Epithelial cell of proximal tubule (primary cell): Measurements from ENCODE around the gene FCHO1. TPM values are rescaled to one million over a fixed set of nuclear protein-coding genes. Genes with fewer than 3 reads are reported as not detected.
A peak's percentile ranks its signal among the peaks of the same experiment; 100 is the strongest.
"Not testable (repeated sequence)": the region's sequence is repeated elsewhere in the genome, so short reads cannot be mapped to it uniquely, and the experiment has no call there.

Experiments used
- DNase-seq: peaks from one replicate; pipeline ENCODE4 v3.0.0-alpha.2; 2011; ENCODE audit warnings: low read depth
- H3K4me3 ChIP-seq: 2 replicates; pipeline ENCODE4 v1.5.1; 2011; ENCODE audit warnings: low read depth, mild to moderate bottlenecking, low read length
- total RNA-seq: library from RNA; depleted of rRNA; stranded (reverse); fragments of >200 nt; gene quantifications from 2 replicates; pipeline ENCODE4 v1.2.3, GENCODE V29; 2015
- TF ChIP-seq, protein P1 (sequence below): conservative IDR thresholded peaks from 2 replicates; pipeline ENCODE4 v1.5.1; 2012; ENCODE audit warnings: low read depth, mild to moderate bottlenecking, low read length

Gene FCHO1
- total RNA-seq, 1 donor from 2014 or later: 18.0 TPM

DNA sequence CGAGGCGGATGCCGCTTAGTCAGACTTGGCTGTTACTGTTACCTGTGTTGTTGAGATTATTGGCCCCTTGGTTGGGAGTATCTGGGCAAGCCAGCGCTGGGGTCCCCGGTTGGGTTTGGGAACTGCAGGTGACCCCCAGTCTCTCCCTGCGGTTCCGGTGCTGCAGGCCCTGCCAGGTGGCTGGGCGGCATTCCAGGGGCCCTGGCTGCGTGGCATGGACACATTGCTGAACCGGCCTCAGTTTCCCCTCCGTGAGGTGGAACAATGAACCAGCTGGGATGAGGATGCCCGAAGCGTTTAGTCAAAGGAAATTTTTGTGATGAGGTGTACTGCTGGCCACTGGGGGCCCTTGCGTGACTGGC, 44.2 kb downstream of the FCHO1 start:
- TF ChIP-seq, protein P1, sequence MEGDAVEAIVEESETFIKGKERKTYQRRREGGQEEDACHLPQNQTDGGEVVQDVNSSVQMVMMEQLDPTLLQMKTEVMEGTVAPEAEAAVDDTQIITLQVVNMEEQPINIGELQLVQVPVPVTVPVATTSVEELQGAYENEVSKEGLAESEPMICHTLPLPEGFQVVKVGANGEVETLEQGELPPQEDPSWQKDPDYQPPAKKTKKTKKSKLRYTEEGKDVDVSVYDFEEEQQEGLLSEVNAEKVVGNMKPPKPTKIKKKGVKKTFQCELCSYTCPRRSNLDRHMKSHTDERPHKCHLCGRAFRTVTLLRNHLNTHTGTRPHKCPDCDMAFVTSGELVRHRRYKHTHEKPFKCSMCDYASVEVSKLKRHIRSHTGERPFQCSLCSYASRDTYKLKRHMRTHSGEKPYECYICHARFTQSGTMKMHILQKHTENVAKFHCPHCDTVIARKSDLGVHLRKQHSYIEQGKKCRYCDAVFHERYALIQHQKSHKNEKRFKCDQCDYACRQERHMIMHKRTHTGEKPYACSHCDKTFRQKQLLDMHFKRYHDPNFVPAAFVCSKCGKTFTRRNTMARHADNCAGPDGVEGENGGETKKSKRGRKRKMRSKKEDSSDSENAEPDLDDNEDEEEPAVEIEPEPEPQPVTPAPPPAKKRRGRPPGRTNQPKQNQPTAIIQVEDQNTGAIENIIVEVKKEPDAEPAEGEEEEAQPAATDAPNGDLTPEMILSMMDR: no peak
- peak overlapping the region; percentile 58 for H3K4me3 ChIP-seq
- no peak for DNase-seq

DNA sequence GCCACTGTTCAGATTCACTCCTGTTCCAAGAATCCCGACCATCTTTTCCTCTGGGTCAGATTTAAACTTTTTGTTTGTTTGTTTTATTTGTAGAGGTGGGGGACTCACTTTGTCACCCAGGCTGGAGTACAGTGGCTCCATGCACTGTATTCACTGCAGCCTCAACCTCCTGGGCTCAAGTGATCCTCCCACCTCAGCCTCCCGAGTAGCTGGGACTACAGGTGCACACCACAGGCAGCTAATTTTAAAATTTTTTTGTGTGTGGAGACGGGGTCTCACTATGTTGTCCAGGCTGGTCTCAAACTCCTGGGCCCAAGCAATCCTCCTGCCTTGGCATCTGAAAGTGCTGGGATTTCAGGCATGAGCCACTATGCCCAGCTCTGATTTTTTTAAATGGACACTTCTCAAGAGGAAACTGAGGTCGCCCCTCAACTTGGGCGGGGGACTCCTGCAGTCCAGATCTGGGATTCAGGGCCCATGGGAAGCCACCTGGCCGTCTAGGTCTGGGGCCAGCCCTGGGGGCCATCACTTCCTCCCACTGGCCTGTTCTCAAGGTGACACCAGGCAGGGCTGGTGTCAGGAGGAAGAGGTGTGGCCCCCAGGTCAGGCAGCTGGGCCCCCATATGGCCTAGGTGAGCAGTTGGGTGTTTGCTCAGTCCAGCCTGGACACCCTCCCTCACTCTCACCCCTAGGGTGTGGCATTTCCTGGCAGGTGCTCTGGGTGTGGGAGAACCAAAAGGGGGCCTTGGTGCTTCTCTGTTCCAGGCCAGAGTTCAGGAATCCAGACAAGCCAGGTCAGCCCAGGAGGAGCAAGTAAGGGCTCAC, 44.9 kb downstream of the FCHO1 start:
- DNase-seq: no peak
- H3K4me3 ChIP-seq: no peak overlapping the region
- TF ChIP-seq, protein P1: no peak

DNA sequence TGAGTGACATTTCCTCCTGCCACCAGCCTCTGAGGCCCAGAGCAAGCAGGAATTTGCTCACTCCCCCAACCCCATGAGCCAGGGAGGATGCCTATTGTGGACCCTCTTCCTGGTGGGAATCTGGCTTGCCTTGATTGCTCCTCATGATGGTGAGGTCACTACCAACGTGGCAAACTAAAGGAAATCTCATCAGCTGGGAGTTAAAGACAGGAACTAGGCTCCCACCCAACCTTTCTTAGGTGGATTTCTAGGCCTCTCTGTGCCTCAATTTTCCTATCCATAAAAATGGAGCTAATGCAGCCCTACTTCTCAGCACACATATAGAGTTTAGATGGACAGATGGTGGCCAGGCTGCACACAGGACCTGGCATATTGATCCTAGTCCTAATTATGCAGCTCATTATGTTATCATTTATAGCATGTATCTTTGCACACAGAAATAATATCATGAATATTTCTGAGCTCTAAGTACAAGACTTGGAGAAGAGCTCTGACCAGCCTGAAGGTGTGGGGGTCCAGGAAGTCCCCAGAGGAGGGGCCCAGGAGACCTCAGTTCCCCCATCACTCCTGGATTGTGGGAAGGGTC, 45.7 kb downstream of the FCHO1 start:
- TF ChIP-seq, protein P1: no peak
- no peak for DNase-seq
- H3K4me3 ChIP-seq: no peak overlapping the region

DNA sequence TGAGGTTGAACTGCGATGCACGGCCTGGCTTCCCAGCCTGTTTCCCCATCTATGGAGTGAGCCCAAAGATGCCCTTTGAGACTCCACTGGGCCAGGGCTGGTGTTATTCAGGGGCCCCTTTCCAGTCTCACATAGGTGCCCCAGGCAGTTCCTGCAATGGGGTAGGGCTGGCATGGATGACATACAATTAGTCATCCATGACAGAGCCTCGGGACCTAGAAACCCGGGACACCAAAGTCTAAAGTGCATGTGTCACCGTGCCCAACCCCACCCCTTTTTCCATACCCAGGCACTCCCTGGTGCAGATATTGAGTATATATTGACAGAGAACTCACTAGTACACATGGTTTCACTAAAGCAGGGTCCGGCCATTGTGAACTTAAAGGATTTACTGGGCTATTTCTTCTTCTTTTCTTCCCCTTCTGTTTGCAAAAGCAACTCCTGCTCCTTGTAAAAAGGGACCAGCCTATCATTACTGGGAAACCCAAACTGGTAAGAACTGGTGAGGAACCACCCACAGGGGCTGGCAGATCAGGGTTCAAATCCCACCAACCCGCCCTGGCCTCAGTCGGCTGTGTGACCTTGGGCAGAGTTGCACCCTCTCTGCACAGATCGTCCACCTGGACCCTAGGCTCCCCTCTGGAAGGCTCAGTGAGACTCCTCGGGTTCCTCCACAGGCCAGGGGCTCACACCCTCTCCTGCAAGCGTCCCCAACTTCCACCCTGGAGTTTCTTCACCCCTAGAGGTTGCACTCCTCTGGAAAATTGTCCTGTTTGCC, 46.3 kb downstream of the FCHO1 start:
- DNase-seq: no peak
- no peak overlapping the region for H3K4me3 ChIP-seq
- TF ChIP-seq, protein P1: no peak

DNA sequence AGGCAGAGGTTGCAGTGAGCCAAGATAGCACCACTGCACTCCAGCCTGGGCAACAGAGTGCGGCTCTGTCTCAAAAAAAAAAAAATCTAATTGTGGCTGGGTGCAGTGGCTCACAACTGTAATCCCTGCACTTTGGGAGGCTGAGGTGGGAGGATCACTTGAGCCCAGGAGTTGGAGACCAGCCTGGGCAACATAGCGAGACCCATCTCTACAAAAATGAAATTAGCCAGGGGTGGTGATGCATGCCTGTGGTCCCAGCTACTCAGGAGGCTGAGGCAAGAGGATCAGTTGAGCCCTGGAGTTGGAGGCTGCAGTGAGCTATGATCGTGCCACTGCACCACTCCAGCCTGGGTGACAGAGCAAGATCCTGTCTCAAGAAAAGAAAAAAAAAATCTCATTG, 47.3 kb downstream of the FCHO1 start:
- not testable (repeated sequence) for H3K4me3 ChIP-seq, DNase-seq

DNA sequence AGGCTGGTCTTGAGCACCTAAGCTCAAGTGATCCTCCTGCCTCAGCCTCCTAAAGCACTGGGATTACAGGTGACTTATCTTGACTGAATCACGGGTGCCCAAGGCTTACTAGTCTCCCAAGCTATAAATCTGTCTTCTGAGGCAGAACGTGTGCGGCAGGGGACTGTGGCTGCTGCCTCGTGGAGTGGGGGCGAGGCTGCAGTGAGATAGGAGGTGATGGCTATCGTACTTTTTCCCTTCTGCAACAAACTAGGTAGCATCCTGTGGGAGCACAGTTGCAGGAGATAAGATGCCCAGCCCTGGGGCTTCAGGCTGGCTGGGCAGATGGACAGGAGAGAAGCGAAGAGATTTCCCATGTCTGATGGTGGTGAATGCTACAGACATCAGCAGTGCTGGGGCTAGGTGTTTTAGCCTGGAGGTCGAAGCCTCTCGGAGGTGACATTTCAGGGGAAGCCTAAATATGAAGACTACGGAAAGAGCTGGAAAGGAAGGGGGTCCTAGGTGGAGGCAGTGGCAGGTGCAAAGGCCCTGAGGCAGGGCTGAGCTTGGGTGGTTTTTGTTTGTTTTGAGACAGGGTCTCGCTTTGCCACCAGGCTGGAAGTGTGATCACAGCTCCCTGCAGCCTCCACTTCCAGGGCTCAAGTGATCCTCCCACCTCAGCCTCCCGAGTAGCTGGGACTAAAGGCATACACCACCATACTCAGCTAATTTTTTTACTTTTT, 51.0 kb downstream of the FCHO1 start:
- H3K4me3 ChIP-seq: no peak overlapping the region
- TF ChIP-seq, protein P1: no peak
- no peak for DNase-seq
